ENCODE measurements around the gene TMEM178A. TPM values are rescaled to one million over a fixed set of nuclear protein-coding genes. Genes with fewer than 3 reads are reported as not detected.

The TMEM178A gene
- total RNA-seq, 1 donor = 0.72 TPM

- Histone ChIP-seq H3K79me2 (ENCODE audit: insufficient read depth, low read length) (no peaks in the 10 kb centered on the region), H3K36me3 (ENCODE audit: insufficient read depth, low read length) (no peaks in the 10 kb centered on the region), H3K4me2 (ENCODE audit: insufficient read depth, low read length) (no peak overlapping the region), H3K27ac (ENCODE audit: low read depth, low read length) (peak overlapping the region; percentile 82), H4K20me1 (ENCODE audit: insufficient read depth, low read length) (no peaks in the 10 kb centered on the region), H3K4me1 (ENCODE audit: insufficient read depth, low read length) (peaks cover 6% of the 10 kb centered on the region), H3K4me3 (ENCODE audit: insufficient read depth, low read length) (no peak overlapping the region), H2AFZ (ENCODE audit: low read length) (peak overlapping the region; percentile 20), H3K9me3 (ENCODE audit: low read depth, low read length) (no peaks in the 10 kb centered on the region), H3K27me3 (ENCODE audit: insufficient read depth, low read length) (no peaks in the 10 kb centered on the region)
- DNase-seq (ENCODE audit: insufficient read length, low spot score, missing footprints) = peak; percentile 51
- TF ChIP-seq, protein P1, sequence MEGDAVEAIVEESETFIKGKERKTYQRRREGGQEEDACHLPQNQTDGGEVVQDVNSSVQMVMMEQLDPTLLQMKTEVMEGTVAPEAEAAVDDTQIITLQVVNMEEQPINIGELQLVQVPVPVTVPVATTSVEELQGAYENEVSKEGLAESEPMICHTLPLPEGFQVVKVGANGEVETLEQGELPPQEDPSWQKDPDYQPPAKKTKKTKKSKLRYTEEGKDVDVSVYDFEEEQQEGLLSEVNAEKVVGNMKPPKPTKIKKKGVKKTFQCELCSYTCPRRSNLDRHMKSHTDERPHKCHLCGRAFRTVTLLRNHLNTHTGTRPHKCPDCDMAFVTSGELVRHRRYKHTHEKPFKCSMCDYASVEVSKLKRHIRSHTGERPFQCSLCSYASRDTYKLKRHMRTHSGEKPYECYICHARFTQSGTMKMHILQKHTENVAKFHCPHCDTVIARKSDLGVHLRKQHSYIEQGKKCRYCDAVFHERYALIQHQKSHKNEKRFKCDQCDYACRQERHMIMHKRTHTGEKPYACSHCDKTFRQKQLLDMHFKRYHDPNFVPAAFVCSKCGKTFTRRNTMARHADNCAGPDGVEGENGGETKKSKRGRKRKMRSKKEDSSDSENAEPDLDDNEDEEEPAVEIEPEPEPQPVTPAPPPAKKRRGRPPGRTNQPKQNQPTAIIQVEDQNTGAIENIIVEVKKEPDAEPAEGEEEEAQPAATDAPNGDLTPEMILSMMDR (IDR thresholded peaks at IDR 0.05; ENCODE audit: extremely low read depth, low read depth, low read length) = peak; percentile 51
Measured at GRCh38 chr2:39696838-39697237, 31.1 kb downstream of the TMEM178A start.

DNA sequence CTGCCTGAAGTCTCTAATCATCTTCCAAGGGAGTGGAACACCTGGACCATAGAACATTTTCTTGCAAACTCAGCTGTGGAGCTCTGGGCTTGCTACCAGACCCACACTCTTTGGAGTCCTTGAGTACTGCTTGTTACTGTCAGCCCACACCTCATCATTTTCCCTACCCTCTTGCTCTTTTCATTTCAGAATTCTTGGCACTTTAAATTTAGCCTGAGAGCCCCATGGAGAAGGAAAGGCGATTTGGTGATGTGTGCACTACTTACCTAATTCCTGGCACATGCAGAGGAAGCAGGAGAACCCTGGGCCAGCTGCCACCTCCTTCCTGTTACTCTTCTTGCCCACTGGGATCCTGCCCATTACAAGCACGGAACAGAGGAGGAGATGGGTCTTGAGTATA is 31.7 kb downstream of the TMEM178A start:
- no peaks in the 10 kb centered on the region for H3K9me3 ChIP-seq (ENCODE audit: low read depth, low read length)
- H3K79me2 ChIP-seq (ENCODE audit: insufficient read depth, low read length) = no peaks in the 10 kb centered on the region
- no peaks in the 10 kb centered on the region for H3K36me3 ChIP-seq (ENCODE audit: insufficient read depth, low read length)
- no peak overlapping the region for H2AFZ ChIP-seq (ENCODE audit: low read length)
- no peaks in the 10 kb centered on the region for H4K20me1 ChIP-seq (ENCODE audit: insufficient read depth, low read length)
- H3K4me2 ChIP-seq (ENCODE audit: insufficient read depth, low read length) = no peak overlapping the region
- no peak for DNase-seq (ENCODE audit: insufficient read length, low spot score, missing footprints)
- TF ChIP-seq, protein P1 (IDR thresholded peaks at IDR 0.05; ENCODE audit: extremely low read depth, low read depth, low read length) = no peak
- H3K27me3 ChIP-seq (ENCODE audit: insufficient read depth, low read length) = no peaks in the 10 kb centered on the region
- peaks cover 6% of the 10 kb centered on the region for H3K4me1 ChIP-seq (ENCODE audit: insufficient read depth, low read length)
- no peak overlapping the region for H3K4me3 ChIP-seq (ENCODE audit: insufficient read depth, low read length)
- H3K27ac ChIP-seq (ENCODE audit: low read depth, low read length) = no peak overlapping the region

- Histone ChIP-seq H3K27me3 (ENCODE audit: insufficient read depth, low read length) (no peaks in the 10 kb centered on the region), H3K79me2 (ENCODE audit: insufficient read depth, low read length) (no peaks in the 10 kb centered on the region), H3K4me2 (ENCODE audit: insufficient read depth, low read length) (no peak overlapping the region), H4K20me1 (ENCODE audit: insufficient read depth, low read length) (no peaks in the 10 kb centered on the region), H3K9me3 (ENCODE audit: low read depth, low read length) (no peaks in the 10 kb centered on the region), H3K4me3 (ENCODE audit: insufficient read depth, low read length) (no peak overlapping the region), H3K27ac (ENCODE audit: low read depth, low read length) (no peak overlapping the region), H3K4me1 (ENCODE audit: insufficient read depth, low read length) (peaks cover 5% of the 10 kb centered on the region), H2AFZ (ENCODE audit: low read length) (no peak overlapping the region), H3K36me3 (ENCODE audit: insufficient read depth, low read length) (no peaks in the 10 kb centered on the region)
- DNase-seq (ENCODE audit: insufficient read length, low spot score, missing footprints) = no peak
- TF ChIP-seq, protein P1 (IDR thresholded peaks at IDR 0.05; ENCODE audit: extremely low read depth, low read depth, low read length) = no peak
Measured at GRCh38 chr2:39701137-39701536, 35.4 kb downstream of the TMEM178A start.

DNA sequence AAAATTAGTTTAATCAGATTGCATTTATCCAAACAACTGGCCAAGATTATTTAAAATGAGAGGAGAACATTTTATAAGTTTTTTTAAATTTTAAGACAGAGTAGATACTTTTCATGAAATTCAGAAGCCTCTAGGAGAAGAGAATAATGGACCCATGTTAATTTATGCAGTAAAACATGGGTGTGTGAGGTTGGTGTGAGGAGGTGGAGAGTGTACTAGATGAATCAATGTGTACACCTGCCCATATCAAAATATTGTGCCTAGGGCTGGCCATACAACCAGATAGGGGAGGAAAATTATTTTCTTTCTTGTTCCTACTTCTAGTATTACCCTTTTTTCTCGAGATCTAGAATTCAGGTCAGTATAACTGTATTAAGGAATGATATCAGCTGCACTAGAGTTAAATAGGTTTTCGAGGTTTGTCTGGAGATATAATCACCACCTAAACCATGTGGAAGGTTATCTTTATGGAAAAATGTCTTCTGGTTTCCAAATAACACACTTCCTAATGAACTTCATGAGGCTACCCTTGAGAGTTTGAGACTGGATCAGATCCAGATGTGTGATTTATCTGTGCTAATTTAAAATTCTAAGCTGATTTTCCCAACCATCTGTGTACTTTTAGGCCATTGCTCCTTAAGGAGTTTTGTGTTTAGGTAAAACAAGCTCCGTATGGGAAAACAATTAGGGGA is 37.6 kb downstream of the TMEM178A start:
- Histone ChIP-seq H3K4me1 (ENCODE audit: insufficient read depth, low read length) (no peaks in the 10 kb centered on the region), H3K36me3 (ENCODE audit: insufficient read depth, low read length) (no peaks in the 10 kb centered on the region), H4K20me1 (ENCODE audit: insufficient read depth, low read length) (no peaks in the 10 kb centered on the region), H3K4me2 (ENCODE audit: insufficient read depth, low read length) (no peak overlapping the region), H3K27me3 (ENCODE audit: insufficient read depth, low read length) (no peaks in the 10 kb centered on the region), H3K79me2 (ENCODE audit: insufficient read depth, low read length) (no peaks in the 10 kb centered on the region), H3K27ac (ENCODE audit: low read depth, low read length) (no peak overlapping the region), H3K4me3 (ENCODE audit: insufficient read depth, low read length) (no peak overlapping the region), H3K9me3 (ENCODE audit: low read depth, low read length) (no peaks in the 10 kb centered on the region), H2AFZ (ENCODE audit: low read length) (no peak overlapping the region)
- no peak for DNase-seq (ENCODE audit: insufficient read length, low spot score, missing footprints)
- TF ChIP-seq, protein P1 (IDR thresholded peaks at IDR 0.05; ENCODE audit: extremely low read depth, low read depth, low read length) = no peak

Measured in osteoblast (primary cell).